GM19395 (cell line): ENCODE measurements around the gene ETFDH.
"Not testable (repeated sequence)": the region's sequence is repeated elsewhere in the genome, so short reads cannot be mapped to it uniquely, and the experiment has no call there.

Source experiments
- ATAC-seq: cut with Tn5 transposase; IDR thresholded peaks from one replicate; pipeline ENCODE4 v1.9.1; 2021; ENCODE audit warnings: mild to moderate bottlenecking, moderate library complexity; ENCODE audit not compliant: unreplicated experiment

ETFDH gene

GRCh38 chr4:158750379-158750778 lies 78.3 kb downstream of the ETFDH start:
- no peak for ATAC-seq

DNA sequence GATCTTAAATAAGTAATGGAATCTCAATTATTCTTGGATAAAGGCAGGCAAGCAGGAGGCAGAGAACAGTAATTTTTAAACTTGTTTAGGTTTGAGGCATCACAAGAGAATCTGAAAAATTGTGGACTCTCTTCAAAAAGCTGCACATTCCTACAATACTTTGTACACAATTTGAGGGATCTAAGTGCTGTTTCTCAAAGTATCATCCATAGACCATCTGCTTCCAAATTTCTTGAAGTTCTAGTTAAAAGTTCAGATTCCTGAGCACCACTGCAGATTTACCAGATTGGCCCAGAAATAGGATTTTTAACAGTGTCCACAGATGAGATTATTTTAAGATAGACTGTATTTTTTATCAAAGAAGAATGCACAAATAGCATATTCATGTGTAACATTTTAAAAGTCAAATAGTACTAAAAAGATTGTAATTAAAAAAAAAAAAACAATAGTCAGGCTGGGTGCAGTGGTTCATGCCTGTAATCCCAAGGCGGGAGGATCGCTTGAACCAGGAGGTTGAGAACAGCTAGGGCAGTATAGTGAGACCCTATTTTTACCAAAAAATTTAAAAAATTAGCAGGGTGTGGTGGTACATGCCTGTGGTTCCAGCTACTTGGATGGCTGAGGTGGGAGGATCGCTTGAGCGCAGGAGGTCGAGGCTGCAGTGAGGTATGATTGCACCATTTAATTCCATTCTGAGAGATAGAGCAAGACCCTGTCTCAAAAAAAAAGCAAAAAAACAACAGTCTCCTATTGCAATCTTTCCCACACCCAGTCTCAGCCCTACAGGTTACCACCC lies 82.5 kb downstream of the ETFDH start:
- no peak for ATAC-seq

DNA sequence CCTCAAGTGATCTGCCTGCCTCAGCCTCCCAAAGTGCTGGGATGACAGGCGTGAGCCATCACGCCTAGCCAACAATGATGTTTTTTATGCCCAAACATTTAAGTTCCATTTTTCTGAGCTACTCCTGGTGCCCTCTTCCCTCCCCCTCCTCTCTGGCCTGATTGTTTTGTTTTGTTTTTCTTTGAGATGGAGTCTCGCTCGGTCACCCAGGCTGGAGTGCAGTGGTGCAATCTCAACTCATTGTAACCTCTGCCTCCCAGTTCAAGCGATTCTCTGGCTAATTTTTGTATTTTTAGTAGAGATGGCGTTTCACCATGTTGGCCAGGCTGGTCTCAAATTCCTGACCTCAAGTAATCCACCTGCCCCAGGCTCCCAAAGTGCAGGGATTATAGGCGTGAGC lies 83.7 kb downstream of the ETFDH start:
- ATAC-seq = not testable (repeated sequence)

DNA sequence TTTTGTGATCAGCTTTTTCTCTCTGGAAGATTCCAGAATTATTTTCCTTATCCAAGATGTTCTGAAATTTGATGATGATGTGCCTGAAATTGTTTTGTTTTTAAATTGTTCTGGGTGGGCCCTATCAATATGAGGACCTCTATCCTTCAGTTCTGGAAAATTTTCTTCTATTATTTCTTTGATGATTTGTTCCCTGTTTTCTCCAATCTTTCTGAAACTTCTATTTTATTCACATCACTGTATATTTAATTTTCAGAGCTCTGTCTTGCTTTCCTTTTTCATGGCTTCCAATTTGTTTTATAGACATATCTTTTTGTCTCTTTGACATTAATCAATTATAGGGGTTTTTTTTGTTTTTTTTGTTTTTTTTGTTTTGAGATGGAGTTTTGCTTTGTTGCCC lies 84.5 kb downstream of the ETFDH start:
- ATAC-seq = no peak

DNA sequence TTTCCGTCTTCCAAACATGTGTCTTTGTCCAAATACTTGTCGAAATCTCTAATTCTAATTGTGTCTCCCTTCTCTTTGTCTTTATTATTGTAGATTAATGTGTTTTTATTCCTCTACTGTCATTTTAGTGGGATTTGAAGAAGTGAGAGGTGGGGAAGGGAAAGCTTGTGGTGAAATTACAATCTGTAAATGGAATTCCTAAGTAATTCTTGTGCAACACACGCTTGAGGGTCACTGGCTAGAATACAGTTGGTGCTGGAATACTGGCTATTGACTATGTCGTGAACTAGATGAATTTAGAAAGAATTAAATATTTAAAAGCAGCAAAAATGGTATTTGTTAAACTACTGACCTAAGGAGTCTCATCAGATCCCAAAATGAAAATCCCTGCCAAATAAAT lies 86.0 kb downstream of the ETFDH start:
- ATAC-seq = no peak

DNA sequence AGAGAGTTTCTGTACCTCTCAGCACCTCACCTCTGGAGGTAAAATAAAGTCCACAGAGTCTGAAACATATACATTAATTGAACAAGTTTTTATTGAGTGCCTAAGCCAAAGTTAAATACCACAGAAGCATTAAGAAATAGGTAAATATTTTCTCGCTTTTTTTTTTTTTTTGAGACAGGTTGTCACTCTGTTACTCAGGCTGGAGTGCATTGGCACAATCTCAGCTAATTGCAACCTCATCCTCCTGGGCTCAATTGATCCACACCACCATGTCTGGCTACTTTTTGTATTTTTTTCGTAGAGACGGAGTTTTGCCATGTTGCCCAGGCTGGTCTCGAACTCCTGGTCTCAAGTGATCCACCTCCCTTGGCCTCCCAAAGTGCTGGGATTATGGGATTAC lies 86.6 kb downstream of the ETFDH start:
- no peak for ATAC-seq
